Calu3 (cell line): Measurements from ENCODE around the gene CFAP52. TPM values are rescaled to one million over a fixed set of nuclear protein-coding genes. Genes with fewer than 3 reads are reported as not detected.
"Not testable (repeated sequence)": the region's sequence is repeated elsewhere in the genome, so short reads cannot be mapped to it uniquely, and the experiment has no call there.

Experiments
- BruUV-seq: library from RNA; stranded (reverse); fragments of 400-500 nt; replicated peaks from 2 replicates; lab custom pipeline; 2021; lab: Mats Ljungman, UMichigan
- CTCF ChIA-PET: fragments of 300-600 bp; sonication (Branson Sonifier 250); formaldehyde crosslinking; loops from one replicate; lab custom pipeline; 2022; ENCODE audit warnings: antibody characterized with exemption; lab: Charles Lee
- DNase-seq: peaks from one replicate; pipeline ENCODE4 v3.0.0; 2022
- H3K27ac Mint-ChIP-seq: one replicate; pipeline ENCODE4 v1.8.0; 2022; ENCODE audit warnings: mixed read lengths; ENCODE audit not compliant: unreplicated experiment
- H3K27me3 Mint-ChIP-seq: one replicate; pipeline ENCODE4 v1.8.0; 2022; ENCODE audit warnings: mixed read lengths; ENCODE audit not compliant: unreplicated experiment
- H3K36me3 Mint-ChIP-seq: one replicate; pipeline ENCODE4 v1.8.0; 2022; ENCODE audit warnings: mild to moderate bottlenecking, moderate library complexity, mixed read lengths; ENCODE audit not compliant: insufficient read depth, unreplicated experiment
- H3K4me1 Mint-ChIP-seq: one replicate; pipeline ENCODE4 v1.8.0; 2022; ENCODE audit warnings: mild to moderate bottlenecking, low read depth, mixed read lengths; ENCODE audit not compliant: unreplicated experiment
- H3K4me3 Mint-ChIP-seq: one replicate; pipeline ENCODE4 v1.8.0; 2022; ENCODE audit warnings: mild to moderate bottlenecking, low read depth, moderate library complexity, mixed read lengths; ENCODE audit not compliant: unreplicated experiment
- H3K9me3 Mint-ChIP-seq: one replicate; pipeline ENCODE4 v1.8.0; 2022; ENCODE audit warnings: low read depth, mixed read lengths; ENCODE audit not compliant: unreplicated experiment
- intact Hi-C: fragments of 100-400 bp; cut with micrococcal nuclease; formaldehyde crosslinking; loops from one replicate; pipeline ENCODE4 v1.10.0; 2022; ENCODE audit not compliant: unreplicated experiment
- total RNA-seq: library from RNA; stranded (reverse); gene quantifications from 2 replicates; pipeline ENCODE4 v1.2.3, GENCODE V29; 2022
- TF ChIP-seq, protein P1 (sequence below): fragments of 200-600 bp; IDR thresholded peaks from one replicate; pipeline ENCODE4 v1.8.0; 2022; ENCODE audit warnings: antibody characterized with exemption; ENCODE audit not compliant: unreplicated experiment

CFAP52 gene
- total RNA-seq, 1 experiment from 2014 or later, result not detected

- Mint-ChIP-seq H3K27me3 (no peaks in the 10 kb centered on the region), H3K36me3 (no peaks in the 10 kb centered on the region), H3K9me3 (no peaks in the 10 kb centered on the region), H3K27ac (no peak overlapping the region), H3K4me3 (no peak overlapping the region), H3K4me1 (no peaks in the 10 kb centered on the region)
- CTCF ChIA-PET, result no interaction called here
- TF ChIP-seq, protein P1, sequence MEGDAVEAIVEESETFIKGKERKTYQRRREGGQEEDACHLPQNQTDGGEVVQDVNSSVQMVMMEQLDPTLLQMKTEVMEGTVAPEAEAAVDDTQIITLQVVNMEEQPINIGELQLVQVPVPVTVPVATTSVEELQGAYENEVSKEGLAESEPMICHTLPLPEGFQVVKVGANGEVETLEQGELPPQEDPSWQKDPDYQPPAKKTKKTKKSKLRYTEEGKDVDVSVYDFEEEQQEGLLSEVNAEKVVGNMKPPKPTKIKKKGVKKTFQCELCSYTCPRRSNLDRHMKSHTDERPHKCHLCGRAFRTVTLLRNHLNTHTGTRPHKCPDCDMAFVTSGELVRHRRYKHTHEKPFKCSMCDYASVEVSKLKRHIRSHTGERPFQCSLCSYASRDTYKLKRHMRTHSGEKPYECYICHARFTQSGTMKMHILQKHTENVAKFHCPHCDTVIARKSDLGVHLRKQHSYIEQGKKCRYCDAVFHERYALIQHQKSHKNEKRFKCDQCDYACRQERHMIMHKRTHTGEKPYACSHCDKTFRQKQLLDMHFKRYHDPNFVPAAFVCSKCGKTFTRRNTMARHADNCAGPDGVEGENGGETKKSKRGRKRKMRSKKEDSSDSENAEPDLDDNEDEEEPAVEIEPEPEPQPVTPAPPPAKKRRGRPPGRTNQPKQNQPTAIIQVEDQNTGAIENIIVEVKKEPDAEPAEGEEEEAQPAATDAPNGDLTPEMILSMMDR, result no peak
- DNase-seq, result no peak
- intact Hi-C loops, result no loop called here
- no TSS peak for BruUV-seq
These were observed 18.6 kb upstream of the CFAP52 start for GRCh38 chr17:9557857-9558256.

- Mint-ChIP-seq H3K4me1 (no peaks in the 10 kb centered on the region), H3K27me3 (no peaks in the 10 kb centered on the region), H3K27ac (no peak overlapping the region), H3K4me3 (no peak overlapping the region), H3K36me3 (no peaks in the 10 kb centered on the region), H3K9me3 (peaks cover 2% of the 10 kb centered on the region)
- intact Hi-C loops, result no loop called here
- BruUV-seq, result no TSS peak
- DNase-seq, result no peak
- TF ChIP-seq, protein P1, result no peak
- CTCF ChIA-PET, result no interaction called here
These were observed 12.3 kb upstream of the CFAP52 start for GRCh38 chr17:9564104-9564503.

DNA sequence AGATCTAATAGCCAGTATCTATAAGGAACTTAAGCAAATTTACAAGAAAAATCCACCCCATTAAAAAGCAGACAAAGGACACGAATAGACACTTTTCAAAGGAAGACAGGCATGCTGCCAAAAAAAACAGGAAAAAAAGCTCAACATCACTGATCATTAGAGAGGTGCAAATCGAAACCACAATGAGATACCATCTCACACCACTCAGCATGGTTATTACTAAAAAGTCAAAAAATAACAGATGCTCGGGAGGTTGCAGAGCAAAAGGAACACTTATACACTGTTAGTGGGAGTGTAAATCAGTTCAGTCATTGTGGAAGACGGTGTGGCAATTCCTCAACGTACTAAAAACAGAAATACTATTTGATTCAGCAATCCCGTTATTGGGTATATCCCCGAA, 10.4 kb upstream of the CFAP52 start:
- Mint-ChIP-seq H3K9me3 (peaks cover 2% of the 10 kb centered on the region), H3K27me3 (no peaks in the 10 kb centered on the region), H3K4me3 (no peak overlapping the region), H3K4me1 (no peaks in the 10 kb centered on the region), H3K36me3 (no peaks in the 10 kb centered on the region), H3K27ac (no peak overlapping the region)
- no TSS peak for BruUV-seq
- DNase-seq, result no peak
- intact Hi-C loops, result no loop called here
- CTCF ChIA-PET, result no interaction called here
- TF ChIP-seq, protein P1, result no peak

DNA sequence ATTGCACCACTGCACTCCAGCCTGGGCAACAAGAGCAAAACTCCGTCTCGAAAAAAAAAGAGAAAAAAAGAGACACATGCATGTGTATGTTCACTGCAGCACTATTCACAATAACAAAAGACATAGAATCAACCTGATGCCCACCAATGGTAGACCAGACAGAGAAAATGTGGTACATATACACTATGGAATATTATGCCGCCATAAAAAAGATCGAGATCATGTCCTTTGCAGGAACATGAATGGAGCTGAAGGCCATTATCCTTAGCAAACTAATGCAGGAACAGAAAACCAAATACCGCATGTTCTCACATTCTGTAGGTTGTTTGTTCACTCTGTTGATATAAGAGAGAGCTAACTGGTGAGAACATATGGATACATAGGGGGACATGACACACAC, 9.7 kb upstream of the CFAP52 start:
- intact Hi-C loops, H3K27me3 Mint-ChIP-seq, H3K4me1 Mint-ChIP-seq, CTCF ChIA-PET, H3K4me3 Mint-ChIP-seq, H3K9me3 Mint-ChIP-seq, BruUV-seq, H3K27ac Mint-ChIP-seq, H3K36me3 Mint-ChIP-seq, DNase-seq: not testable (repeated sequence)

DNA sequence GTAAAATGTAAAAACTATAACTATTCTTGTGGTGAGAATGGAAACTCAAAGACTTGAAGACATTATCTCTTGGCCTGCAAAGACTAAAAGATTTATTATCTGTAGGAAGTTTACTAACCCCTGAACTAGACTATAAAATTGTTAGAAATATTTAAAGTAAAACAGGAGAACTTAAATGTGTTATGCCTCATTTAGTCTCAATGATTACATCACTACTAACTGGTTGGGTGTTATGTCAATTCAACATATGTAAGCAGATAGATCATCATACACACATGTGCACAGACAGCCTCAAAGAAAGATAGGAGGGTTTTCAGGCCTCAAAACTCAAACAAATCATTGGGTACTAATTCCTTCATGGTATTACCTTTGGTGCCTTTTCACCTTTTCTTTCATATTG, 8.4 kb upstream of the CFAP52 start:
- TF ChIP-seq, protein P1, result no peak
- Mint-ChIP-seq H3K27me3 (no peaks in the 10 kb centered on the region), H3K9me3 (peaks cover 2% of the 10 kb centered on the region), H3K4me1 (no peaks in the 10 kb centered on the region), H3K36me3 (no peaks in the 10 kb centered on the region), H3K27ac (no peak overlapping the region), H3K4me3 (no peak overlapping the region)
- DNase-seq, result no peak
- intact Hi-C loops, result no loop called here
- no TSS peak for BruUV-seq
- CTCF ChIA-PET, result no interaction called here
